HepG2 (cell line): ENCODE data around the gene PKMYT1. TPM values are rescaled to one million over a fixed set of nuclear protein-coding genes. Genes with fewer than 3 reads are reported as not detected.

Source experiments
- AHR ChIP-seq: IDR thresholded peaks from 2 replicates; pipeline ENCODE4 v1.6.1; 2018; ENCODE audit warnings: missing genetic modification reagents, missing compliant biosample characterization
- ARNT2 ChIP-seq: sonication (generic); formaldehyde crosslinking; IDR thresholded peaks from 2 replicates; pipeline ENCODE4 v1.8.0; 2022; ENCODE audit warnings: mild to moderate bottlenecking, low read depth, missing genetic modification reagents, moderate library complexity
- HMGXB3 ChIP-seq: sonication (generic); formaldehyde crosslinking; IDR thresholded peaks from 2 replicates; pipeline ENCODE4 v1.4.0; 2020; ENCODE audit warnings: missing genetic modification reagents, borderline replicate concordance
- HNRNPK ChIP-seq: fragments of 200-400 bp; formaldehyde crosslinking; IDR thresholded peaks from 2 replicates; pipeline ENCODE4 v1.6.1; 2018; ENCODE audit warnings: low read length, low read depth, moderate library complexity, mild to moderate bottlenecking; ENCODE audit not compliant: poor library complexity, severe bottlenecking
- NR3C1 ChIP-seq: sonication (generic); formaldehyde crosslinking; IDR thresholded peaks from 2 replicates; pipeline ENCODE4 v1.4.0; 2020; ENCODE audit warnings: missing genetic modification reagents
- PHF20 ChIP-seq: sonication (generic); formaldehyde crosslinking; IDR thresholded peaks from 2 replicates; pipeline ENCODE4 v1.5.0; 2020; ENCODE audit warnings: mild to moderate bottlenecking, missing genetic modification reagents
- RAD51 ChIP-seq: fragments of 450-650 bp; IDR thresholded peaks from 2 replicates; pipeline ENCODE4 v1.6.1; 2016; ENCODE audit warnings: borderline replicate concordance
- RBM22 ChIP-seq: fragments of 200-400 bp; formaldehyde crosslinking; optimal IDR thresholded peaks from 2 replicates; pipeline ENCODE3; 2017; ENCODE audit warnings: mild to moderate bottlenecking, low read length, moderate library complexity
- SNAPC2 ChIP-seq: sonication (generic); formaldehyde crosslinking; IDR thresholded peaks from 2 replicates; pipeline ENCODE4 v1.8.1; 2022; ENCODE audit warnings: mild to moderate bottlenecking, missing genetic modification reagents
- SOX13 ChIP-seq, 3 experiments: fragments of 450-650 bp in 1 of 3; sonication (generic) in 1 of 3; formaldehyde crosslinking in 1 of 3; IDR thresholded peaks in 2 of 3; conservative IDR thresholded peaks in 1 of 3; 2 replicates each; pipeline versions ENCODE4 v1.5.0 to v1.6.1; 2016 to 2020; ENCODE audit warnings: antibody characterized with exemption in 1 of 3, mild to moderate bottlenecking in 1 of 3, missing compliant biosample characterization in 1 of 3, missing genetic modification reagents in 1 of 3, moderate library complexity in 1 of 3
- TEAD3 ChIP-seq: optimal IDR thresholded peaks from 2 replicates; pipeline ENCODE3; 2016; ENCODE audit warnings: borderline replicate concordance
- ZBTB21 ChIP-seq: sonication (generic); formaldehyde crosslinking; IDR thresholded peaks from 2 replicates; pipeline ENCODE4 v1.4.0; 2020; ENCODE audit warnings: missing genetic modification reagents
- ZNF251 ChIP-seq: sonication (generic); formaldehyde crosslinking; IDR thresholded peaks from 2 replicates; pipeline ENCODE4 v1.9.0; 2021; ENCODE audit warnings: mild to moderate bottlenecking, missing genetic modification reagents
- ZNF326 ChIP-seq: sonication (generic); formaldehyde crosslinking; IDR thresholded peaks from 2 replicates; pipeline ENCODE4 v1.4.0; 2020; ENCODE audit warnings: missing genetic modification reagents, borderline replicate concordance
- ZNF501 ChIP-seq: sonication (generic); formaldehyde crosslinking; IDR thresholded peaks from 2 replicates; pipeline ENCODE4 v1.5.1; 2020; ENCODE audit warnings: mild to moderate bottlenecking, moderate library complexity, missing genetic modification reagents
- ZNF547 ChIP-seq: sonication (generic); formaldehyde crosslinking; IDR thresholded peaks from 2 replicates; pipeline ENCODE4 v1.5.1; 2020; ENCODE audit warnings: mild to moderate bottlenecking, missing genetic modification reagents
- ZNF674 ChIP-seq: sonication (generic); formaldehyde crosslinking; IDR thresholded peaks from 2 replicates; pipeline ENCODE4 v1.5.0; 2020; ENCODE audit warnings: low read depth, mild to moderate bottlenecking, missing genetic modification reagents
- ZNF724P ChIP-seq: sonication (generic); formaldehyde crosslinking; IDR thresholded peaks from 2 replicates; pipeline ENCODE4 v1.8.0; 2022; ENCODE audit warnings: missing genetic modification reagents, borderline replicate concordance
- ZNF772 ChIP-seq: sonication (generic); formaldehyde crosslinking; IDR thresholded peaks from 2 replicates; pipeline ENCODE4 v1.5.0; 2020; ENCODE audit warnings: mild to moderate bottlenecking, missing genetic modification reagents
- ZNF782 ChIP-seq: sonication (generic); formaldehyde crosslinking; IDR thresholded peaks from 2 replicates; pipeline ENCODE4 v1.4.0; 2020; ENCODE audit warnings: missing genetic modification reagents, mild to moderate bottlenecking, borderline replicate concordance
- polyA plus RNA-seq, 8 experiments: library from polyadenylated mRNA; depleted of rRNA in 3 of 8; stranded (reverse) in 7 of 8; unstranded in 1 of 8; fragments of >200 nt; fragmentation: Illumina TruSeq in 4 of 8; extraction: Trizol in 4 of 8; gene quantifications; 2 replicates each; pipeline versions ENCODE4 v1.2.1 to v1.2.3, GENCODE V29; 2011 to 2016; ENCODE audit warnings: low read depth in 4 of 8, missing spikeins in 1 of 8, mixed read lengths in 1 of 8; ENCODE audit not compliant: insufficient read depth in 1 of 8
- total RNA-seq, 5 experiments: library from RNA; depleted of rRNA; stranded (reverse); fragments of >200 nt; fragmentation: Illumina TruSeq; extraction: Trizol; gene quantifications; 2 replicates each; pipeline ENCODE4 v1.2.3, GENCODE V29; 2016; ENCODE audit warnings: low read depth in 1 of 5
- TF ChIP-seq, protein P1 (sequence below): sonication (generic); formaldehyde crosslinking; IDR thresholded peaks from 2 replicates; pipeline ENCODE4 v1.4.0; 2020; ENCODE audit warnings: low read depth, mild to moderate bottlenecking, missing genetic modification reagents
- TF ChIP-seq, protein P2 (sequence below): sonication (generic); formaldehyde crosslinking; IDR thresholded peaks from 2 replicates; pipeline ENCODE4 v1.8.0; 2022; ENCODE audit warnings: mild to moderate bottlenecking, missing genetic modification reagents, moderate library complexity

PKMYT1 gene
- total and polyA plus RNA-seq, 2 of the 13 experiments (the other 11 are each of a cell fraction or from before 2014, with no cell fraction given): 7.0 to 27.8 TPM

GRCh38 chr16:2980227-2981176 is at the start of gene PKMYT1 (continued):
- 0 out of 2 replicates have a peak, but pooled peaks have one; percentile 81 for TF ChIP-seq ZNF782
- peak; percentile 61 for TF ChIP-seq PHF20 (CRISPR knock-in tag)
- TF ChIP-seq HNRNPK: peak; percentile 26
- TF ChIP-seq, protein P1, sequence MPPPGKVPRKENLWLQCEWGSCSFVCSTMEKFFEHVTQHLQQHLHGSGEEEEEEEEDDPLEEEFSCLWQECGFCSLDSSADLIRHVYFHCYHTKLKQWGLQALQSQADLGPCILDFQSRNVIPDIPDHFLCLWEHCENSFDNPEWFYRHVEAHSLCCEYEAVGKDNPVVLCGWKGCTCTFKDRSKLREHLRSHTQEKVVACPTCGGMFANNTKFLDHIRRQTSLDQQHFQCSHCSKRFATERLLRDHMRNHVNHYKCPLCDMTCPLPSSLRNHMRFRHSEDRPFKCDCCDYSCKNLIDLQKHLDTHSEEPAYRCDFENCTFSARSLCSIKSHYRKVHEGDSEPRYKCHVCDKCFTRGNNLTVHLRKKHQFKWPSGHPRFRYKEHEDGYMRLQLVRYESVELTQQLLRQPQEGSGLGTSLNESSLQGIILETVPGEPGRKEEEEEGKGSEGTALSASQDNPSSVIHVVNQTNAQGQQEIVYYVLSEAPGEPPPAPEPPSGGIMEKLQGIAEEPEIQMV (CRISPR knock-in tag): peak; percentile 58; the same call in 1 of the 2 replicates
- no peak for TF ChIP-seq SOX13 (IDR thresholded peaks at IDR 0.05)
- no peak for TF ChIP-seq SOX13 (CRISPR knock-in tag; conservative IDR thresholded peaks at IDR 0.05 in 1 of 2, IDR thresholded peaks at IDR 0.05 in 1 of 2)
- 0 out of 2 replicates have a peak, but pooled peaks have one; percentile 65 for TF ChIP-seq ZNF674 (CRISPR knock-in tag)
- TF ChIP-seq HMGXB3: 0 out of 2 replicates have a peak, but pooled peaks have one; percentile 31
- TF ChIP-seq AHR (CRISPR knock-in tag): no peak
- TF ChIP-seq ZBTB21 (CRISPR knock-in tag): no peak
- TF ChIP-seq RBM22: peak; percentile 66
- TF ChIP-seq ZNF547 (CRISPR knock-in tag): peak; percentile 49; the same call in 1 of the 2 replicates
- peak; percentile 53; the same call in 1 of the 2 replicates for TF ChIP-seq ZNF501 (CRISPR knock-in tag)
- TF ChIP-seq ZNF724P (CRISPR knock-in tag): peak; percentile 56; the same call in 1 of the 2 replicates
- TF ChIP-seq SNAPC2 (CRISPR knock-in tag): 0 out of 2 replicates have a peak, but pooled peaks have one; percentile 13
- no peak for TF ChIP-seq RAD51
- TF ChIP-seq TEAD3: peak; percentile 31
- TF ChIP-seq, protein P2, sequence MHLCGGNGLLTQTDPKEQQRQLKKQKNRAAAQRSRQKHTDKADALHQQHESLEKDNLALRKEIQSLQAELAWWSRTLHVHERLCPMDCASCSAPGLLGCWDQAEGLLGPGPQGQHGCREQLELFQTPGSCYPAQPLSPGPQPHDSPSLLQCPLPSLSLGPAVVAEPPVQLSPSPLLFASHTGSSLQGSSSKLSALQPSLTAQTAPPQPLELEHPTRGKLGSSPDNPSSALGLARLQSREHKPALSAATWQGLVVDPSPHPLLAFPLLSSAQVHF (CRISPR knock-in tag): no peak
- no peak for TF ChIP-seq NR3C1 (CRISPR knock-in tag)
- no peak for TF ChIP-seq ZNF326 (CRISPR knock-in tag)
- TF ChIP-seq ARNT2: peak; percentile 54; the same call in 1 of the 2 replicates
- no peak for TF ChIP-seq ZNF251
- peak; percentile 28; the same call in 1 of the 2 replicates for TF ChIP-seq ZNF772 (CRISPR knock-in tag)
